NB4 (cell line): ENCODE results near the gene RAB39B.
A peak's percentile ranks its signal among the peaks of the same experiment; 100 is the strongest.
"Not testable (repeated sequence)": the region's sequence is repeated elsewhere in the genome, so short reads cannot be mapped to it uniquely, and the experiment has no call there.

Experiments
- DNase-seq: peaks from one replicate; pipeline ENCODE4 v3.0.0; 2010; ENCODE audit warnings: low read depth
- H3K4me3 ChIP-seq: one replicate; pipeline ENCODE4 v1.5.1; 2011; ENCODE audit warnings: mild to moderate bottlenecking, low read depth, low read length, moderate library complexity
- MYC ChIP-seq: IDR thresholded peaks from 2 replicates; pipeline ENCODE4 v1.6.1; 2011; ENCODE audit warnings: low read depth, low read length
- POLR2A ChIP-seq: IDR thresholded peaks from 2 replicates; pipeline ENCODE4 v1.6.1; 2011; ENCODE audit warnings: mild to moderate bottlenecking; ENCODE audit not compliant: insufficient read length; ENCODE audit errors: extremely low read depth
- TF ChIP-seq, protein P1 (sequence below): IDR thresholded peaks from 2 replicates; pipeline ENCODE4 v1.6.1; 2011; ENCODE audit warnings: low read depth, low read length
- TF ChIP-seq, protein P2 (sequence below): IDR thresholded peaks from one replicate; pipeline ENCODE4 v1.5.1; 2012; ENCODE audit warnings: low read depth, low read length

Gene RAB39B

DNA sequence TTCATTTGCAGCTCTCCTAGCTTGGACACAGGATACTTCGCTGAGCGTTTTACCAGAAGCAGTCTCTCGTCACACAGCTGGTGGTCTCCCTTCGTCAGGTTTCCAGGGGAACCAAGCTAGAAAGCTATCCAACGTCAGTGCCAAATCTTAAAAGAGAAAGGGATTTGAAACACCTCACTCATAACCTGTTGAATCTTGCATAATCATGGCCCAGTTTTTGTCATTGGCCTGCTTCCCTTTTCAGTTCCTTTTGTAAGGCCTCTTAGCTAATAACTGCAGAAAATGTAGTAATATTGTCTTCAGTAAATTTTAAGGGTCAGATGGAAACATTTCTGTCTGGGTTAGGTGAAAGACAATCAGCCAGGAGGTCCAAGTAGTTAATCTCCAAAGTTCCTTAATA is 22.0 kb downstream of the RAB39B start:
- no peak for TF ChIP-seq POLR2A
- DNase-seq: peak; percentile 59
- no peak overlapping the region for H3K4me3 ChIP-seq

DNA sequence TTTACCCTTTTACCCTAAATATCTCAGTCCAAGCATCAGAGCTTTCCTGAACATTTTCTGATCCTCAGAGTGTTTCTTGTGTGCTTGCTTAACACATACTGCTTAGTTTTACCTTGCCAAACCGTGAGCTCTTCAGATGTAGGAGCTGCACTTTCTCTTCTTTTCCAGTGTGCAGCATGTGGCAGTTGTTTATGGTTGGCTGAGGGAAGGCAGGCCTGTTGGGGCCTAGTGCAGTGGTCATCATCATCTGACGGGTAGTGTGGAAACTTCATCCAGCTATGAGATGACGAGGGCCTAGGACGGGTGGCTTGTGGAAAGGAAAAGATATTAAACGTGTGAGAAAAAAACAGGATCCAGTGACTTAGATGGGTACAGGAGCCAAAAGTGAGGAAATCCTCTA is 26.6 kb downstream of the RAB39B start:
- TF ChIP-seq, protein P1, sequence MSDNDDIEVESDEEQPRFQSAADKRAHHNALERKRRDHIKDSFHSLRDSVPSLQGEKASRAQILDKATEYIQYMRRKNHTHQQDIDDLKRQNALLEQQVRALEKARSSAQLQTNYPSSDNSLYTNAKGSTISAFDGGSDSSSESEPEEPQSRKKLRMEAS: no peak
- no peak for DNase-seq
- no peak overlapping the region for H3K4me3 ChIP-seq

DNA sequence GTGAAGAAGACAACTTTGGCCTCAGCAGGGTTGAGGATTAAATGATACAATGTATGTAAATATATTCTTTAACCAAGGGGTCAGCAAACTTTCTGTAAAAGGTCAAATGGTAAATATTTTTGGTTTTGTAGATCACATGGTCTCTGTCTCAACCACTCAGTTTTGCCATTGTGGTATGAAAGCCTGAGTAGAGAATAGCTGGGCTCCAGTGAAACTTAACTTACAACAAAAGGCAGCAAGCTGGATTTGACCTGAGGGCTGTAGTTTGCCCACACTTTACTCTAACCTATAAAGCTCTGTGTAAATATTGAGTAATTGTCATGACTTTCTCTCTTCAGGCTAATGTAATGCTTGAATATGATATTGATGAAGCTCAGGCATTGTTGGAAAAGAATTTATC is 28.4 kb downstream of the RAB39B start:
- DNase-seq: no peak
- TF ChIP-seq, protein P1: no peak
- TF ChIP-seq POLR2A (no peak), MYC (no peak)
- TF ChIP-seq, protein P2, sequence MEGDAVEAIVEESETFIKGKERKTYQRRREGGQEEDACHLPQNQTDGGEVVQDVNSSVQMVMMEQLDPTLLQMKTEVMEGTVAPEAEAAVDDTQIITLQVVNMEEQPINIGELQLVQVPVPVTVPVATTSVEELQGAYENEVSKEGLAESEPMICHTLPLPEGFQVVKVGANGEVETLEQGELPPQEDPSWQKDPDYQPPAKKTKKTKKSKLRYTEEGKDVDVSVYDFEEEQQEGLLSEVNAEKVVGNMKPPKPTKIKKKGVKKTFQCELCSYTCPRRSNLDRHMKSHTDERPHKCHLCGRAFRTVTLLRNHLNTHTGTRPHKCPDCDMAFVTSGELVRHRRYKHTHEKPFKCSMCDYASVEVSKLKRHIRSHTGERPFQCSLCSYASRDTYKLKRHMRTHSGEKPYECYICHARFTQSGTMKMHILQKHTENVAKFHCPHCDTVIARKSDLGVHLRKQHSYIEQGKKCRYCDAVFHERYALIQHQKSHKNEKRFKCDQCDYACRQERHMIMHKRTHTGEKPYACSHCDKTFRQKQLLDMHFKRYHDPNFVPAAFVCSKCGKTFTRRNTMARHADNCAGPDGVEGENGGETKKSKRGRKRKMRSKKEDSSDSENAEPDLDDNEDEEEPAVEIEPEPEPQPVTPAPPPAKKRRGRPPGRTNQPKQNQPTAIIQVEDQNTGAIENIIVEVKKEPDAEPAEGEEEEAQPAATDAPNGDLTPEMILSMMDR: no peak

DNA sequence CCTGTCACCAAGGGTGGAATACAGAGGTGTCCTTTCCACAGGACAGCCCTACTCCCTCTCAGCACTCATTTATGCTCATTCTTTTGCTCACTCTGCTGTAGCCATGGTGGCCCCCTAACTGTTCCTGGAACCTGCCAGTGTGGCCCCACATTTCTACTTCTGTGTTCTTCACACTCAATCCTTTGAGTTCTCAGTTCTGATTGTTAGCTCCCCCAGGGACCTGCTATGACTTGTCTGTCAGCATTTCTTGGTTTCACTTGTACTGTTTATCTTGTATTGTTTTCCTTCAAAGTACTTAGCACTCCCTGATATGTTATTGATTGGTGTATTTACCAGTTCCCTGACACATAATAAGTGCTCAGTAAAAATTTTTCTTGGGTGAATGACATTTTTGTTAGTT is 33.1 kb downstream of the RAB39B start:
- DNase-seq: no peak
- H3K4me3 ChIP-seq: no peak overlapping the region
- TF ChIP-seq MYC (no peak), POLR2A (no peak)
- TF ChIP-seq, protein P2: no peak
- TF ChIP-seq, protein P1: no peak

More for the DNA sequence above, 28.4 kb downstream of the RAB39B start:
- no peak overlapping the region for H3K4me3 ChIP-seq

DNA sequence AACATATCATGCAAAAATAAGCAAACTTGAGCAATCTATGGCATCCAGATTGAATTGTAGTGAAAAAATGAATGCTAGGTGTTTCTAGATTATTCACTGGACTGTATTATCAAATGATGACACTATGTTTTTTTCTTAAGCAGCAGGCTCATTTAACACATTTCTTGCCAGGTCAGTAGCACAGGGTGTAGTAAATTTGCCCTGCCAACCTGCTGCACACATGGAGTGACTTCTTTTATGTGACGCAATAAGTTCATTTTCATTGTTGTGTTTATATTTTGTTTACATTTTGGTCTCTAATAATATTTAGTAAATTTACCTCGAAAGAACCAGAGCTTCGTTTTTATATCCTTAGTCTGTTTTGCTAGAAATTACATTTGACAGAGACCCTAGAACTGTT is 38.5 kb downstream of the RAB39B start:
- TF ChIP-seq POLR2A (no peak), MYC (no peak)
- TF ChIP-seq, protein P2: no peak
- TF ChIP-seq, protein P1: no peak
- DNase-seq: no peak
- no peak overlapping the region for H3K4me3 ChIP-seq

DNA sequence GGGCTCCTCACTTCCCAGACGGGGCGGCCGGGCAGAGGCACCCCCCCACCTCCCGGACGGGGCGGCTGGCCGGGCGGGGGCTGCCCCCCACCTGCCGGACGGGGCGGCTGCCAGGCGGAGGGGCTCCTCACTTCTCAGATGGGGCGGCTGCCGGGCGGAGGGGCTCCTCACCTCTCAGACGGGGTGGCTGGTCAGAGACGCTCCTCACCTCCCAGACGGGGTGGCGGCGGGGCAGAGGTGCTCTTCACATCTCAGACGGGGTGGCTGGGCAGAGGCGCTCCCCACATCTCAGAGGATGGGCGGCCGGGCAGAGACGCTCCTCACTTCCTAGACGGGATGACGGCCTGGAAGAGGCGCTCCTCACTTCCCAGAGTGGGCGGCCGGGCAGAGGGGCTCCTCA is 40.5 kb downstream of the RAB39B start:
- DNase-seq, H3K4me3 ChIP-seq: not testable (repeated sequence)

DNA sequence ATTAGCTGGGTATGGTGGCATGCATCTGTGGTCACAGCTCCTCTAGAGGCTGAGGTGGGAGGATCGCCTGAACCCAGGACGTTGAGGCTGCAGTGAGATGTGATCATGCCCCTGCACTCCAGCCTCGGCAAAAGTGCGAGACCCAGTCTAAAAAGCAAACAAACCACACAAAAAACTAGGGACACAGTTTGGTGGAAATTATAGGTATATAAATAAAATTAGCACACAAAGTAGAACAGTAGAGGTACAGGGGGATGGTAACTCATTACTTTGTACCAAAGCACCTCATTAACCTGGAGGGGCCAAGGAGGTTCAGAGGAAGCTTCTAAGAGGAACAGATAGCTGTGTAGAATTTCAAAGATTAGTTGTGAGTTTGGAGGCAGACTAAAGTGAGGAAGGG is 42.9 kb downstream of the RAB39B start:
- TF ChIP-seq, protein P2: no peak
- TF ChIP-seq, protein P1: no peak
- TF ChIP-seq POLR2A (no peak), MYC (no peak)
- DNase-seq: no peak
- H3K4me3 ChIP-seq: no peak overlapping the region
